Activated naive CD8-positive, alpha-beta T cell treated with anti-CD3 and anti-CD28 coated beads, Interleukin-2, amount 50 U/mL, for 24 hours (primary cell): ENCODE measurements around the gene POLR3A.

Experiments used
- ATAC-seq: fragments of 150-1000 bp; cut with Tn5 transposase; one replicate; pipeline ENCODE4 v1.10.0; 2021
- DNase-seq: peaks from one replicate; pipeline ENCODE4 v3.0.0; 2021
- H3K27ac Mint-ChIP-seq: one replicate; pipeline ENCODE4 v1.8.0; 2021; ENCODE audit warnings: mild to moderate bottlenecking, mixed read lengths
- H3K27me3 Mint-ChIP-seq: one replicate; pipeline ENCODE4 v1.8.0; 2021; ENCODE audit warnings: mixed read lengths
- H3K36me3 Mint-ChIP-seq: one replicate; pipeline ENCODE4 v1.8.0; 2021; ENCODE audit warnings: low read depth, mixed read lengths
- H3K4me1 Mint-ChIP-seq: one replicate; pipeline ENCODE4 v1.8.0; 2021; ENCODE audit warnings: mixed read lengths
- H3K4me3 Mint-ChIP-seq: one replicate; pipeline ENCODE4 v1.8.0; 2021; ENCODE audit warnings: mild to moderate bottlenecking, moderate library complexity, mixed read lengths
- H3K9me3 Mint-ChIP-seq: one replicate; pipeline ENCODE4 v1.8.0; 2021; ENCODE audit warnings: mixed read lengths

POLR3A gene

DNA sequence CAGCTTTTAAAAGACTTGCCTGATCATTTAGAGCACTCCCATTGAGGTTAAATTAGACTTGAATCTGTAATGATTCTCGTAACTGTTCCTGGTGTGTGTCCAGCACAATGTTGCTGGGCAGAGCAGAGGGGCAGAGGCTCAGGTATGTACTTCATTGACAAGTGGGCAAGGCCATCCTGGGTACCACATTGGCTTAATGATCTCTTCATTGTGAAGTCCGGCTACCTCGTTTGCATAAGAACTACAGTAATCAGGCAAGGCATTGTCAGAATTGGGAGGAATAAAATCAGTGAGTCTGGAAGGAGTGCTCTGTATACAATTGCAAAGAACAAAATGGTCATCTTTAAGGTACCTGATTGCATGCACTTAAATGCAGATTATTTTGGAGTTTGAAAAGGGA lies 10.4 kb upstream of the POLR3A start:
- H3K36me3 Mint-ChIP-seq: peaks cover 79% of the 10 kb centered on the region
- H3K9me3 Mint-ChIP-seq: no peaks in the 10 kb centered on the region
- H3K4me1 Mint-ChIP-seq: peaks cover 80% of the 10 kb centered on the region
- H3K27ac Mint-ChIP-seq: peak overlapping the region; percentile 77
- DNase-seq (no peak), ATAC-seq (no peak)
- H3K4me3 Mint-ChIP-seq: peak overlapping the region; percentile 97
- no peaks in the 10 kb centered on the region for H3K27me3 Mint-ChIP-seq

DNA sequence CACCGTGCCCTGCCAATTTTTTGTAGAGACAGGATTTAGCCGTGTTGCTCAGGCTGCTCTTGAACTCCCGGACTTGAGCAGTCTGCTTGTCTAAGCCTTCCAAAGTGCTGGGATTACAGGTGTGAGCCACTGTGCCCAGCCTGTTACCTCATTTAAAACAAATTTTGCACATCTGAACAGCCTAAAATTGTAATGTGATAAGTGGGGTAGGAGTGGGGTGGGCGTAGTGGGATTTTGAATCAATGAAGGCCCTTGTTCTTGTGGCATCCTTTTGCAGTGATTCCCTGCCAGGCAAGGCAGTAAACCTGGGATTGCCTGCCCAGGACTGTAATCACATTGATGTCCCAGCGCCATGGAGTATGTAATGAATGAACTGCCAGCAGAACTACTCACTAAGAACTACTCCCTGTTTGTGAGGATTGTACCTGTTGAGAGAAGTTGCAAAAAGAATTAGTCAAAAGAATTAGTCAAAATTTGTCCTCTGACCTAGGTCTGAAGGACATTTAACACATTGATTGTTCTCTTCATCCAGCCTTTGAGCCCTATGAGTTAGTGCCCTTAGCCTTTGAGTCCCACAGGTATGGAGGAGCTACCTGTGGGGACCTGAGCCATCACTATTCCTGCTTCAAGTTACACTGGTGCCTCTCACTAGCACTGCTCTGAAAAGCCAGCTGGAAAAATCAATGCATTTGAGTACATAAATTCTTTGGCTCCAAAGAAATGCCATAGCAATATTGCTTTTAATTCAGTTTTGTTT lies 9.7 kb upstream of the POLR3A start:
- H3K36me3 Mint-ChIP-seq: peaks cover 86% of the 10 kb centered on the region
- no peaks in the 10 kb centered on the region for H3K27me3 Mint-ChIP-seq
- no peak for ATAC-seq
- H3K9me3 Mint-ChIP-seq: no peaks in the 10 kb centered on the region
- peak overlapping the region; percentile 77 for H3K27ac Mint-ChIP-seq
- H3K4me1 Mint-ChIP-seq: peaks cover 74% of the 10 kb centered on the region
- DNase-seq: no peak
- H3K4me3 Mint-ChIP-seq: peak overlapping the region; percentile 97

DNA sequence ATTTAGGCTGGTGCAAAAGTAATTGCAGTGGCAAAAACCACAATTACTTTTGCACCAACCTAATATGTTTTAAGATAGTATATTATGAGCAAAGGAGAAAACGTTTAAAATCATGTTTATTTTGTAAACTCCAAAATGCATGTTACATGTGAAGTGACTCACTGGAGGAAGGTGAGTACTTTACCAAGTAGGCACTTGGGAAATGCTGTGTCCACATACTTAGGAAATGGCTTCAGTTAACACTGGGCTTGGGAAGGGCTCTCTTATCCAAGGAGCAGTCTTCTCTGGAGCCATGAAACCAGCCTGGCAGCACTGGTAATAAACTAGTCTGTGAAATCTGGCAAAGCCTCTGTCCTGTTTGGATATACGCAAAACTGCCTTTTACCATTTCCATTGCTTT lies 8.8 kb upstream of the POLR3A start:
- H3K27ac Mint-ChIP-seq: peak overlapping the region; percentile 97
- no peak for ATAC-seq
- H3K36me3 Mint-ChIP-seq: peaks cover 87% of the 10 kb centered on the region
- DNase-seq: no peak
- H3K27me3 Mint-ChIP-seq: no peaks in the 10 kb centered on the region
- peaks cover 72% of the 10 kb centered on the region for H3K4me1 Mint-ChIP-seq
- no peaks in the 10 kb centered on the region for H3K9me3 Mint-ChIP-seq
- H3K4me3 Mint-ChIP-seq: peak overlapping the region; percentile 97

DNA sequence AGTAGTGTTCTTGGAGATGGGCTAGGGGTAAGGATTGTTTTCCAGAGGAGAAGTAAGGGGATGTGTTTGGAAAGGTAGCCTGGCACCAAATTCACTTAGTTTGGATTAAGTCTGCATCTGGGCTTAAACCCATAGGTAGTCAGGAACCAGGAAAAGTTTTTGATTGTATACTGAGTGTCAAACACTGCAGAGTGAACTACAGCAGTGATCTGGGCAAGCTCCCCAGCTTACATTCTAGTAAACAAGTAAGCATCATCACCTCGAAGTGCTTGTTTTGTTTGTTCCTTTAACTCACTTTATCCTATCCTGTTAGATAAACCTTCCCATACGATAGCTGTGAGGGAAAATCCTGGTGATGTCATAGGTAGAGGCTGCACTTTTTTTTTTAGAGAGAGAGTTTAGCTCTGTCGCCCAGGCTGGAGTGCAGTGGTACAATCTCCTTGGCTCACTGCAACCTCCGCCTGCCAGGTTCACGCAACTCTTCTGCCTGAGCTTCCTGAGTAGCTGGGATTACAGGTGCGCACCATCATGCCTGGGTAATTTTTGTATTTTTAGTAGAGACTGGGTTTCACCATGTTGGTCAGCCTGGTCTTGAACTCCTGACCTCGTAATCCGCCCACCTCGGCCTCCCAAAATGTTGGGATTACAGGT lies 6.7 kb upstream of the POLR3A start:
- Mint-ChIP-seq H3K4me3 (peak overlapping the region; percentile 97), H3K27me3 (no peaks in the 10 kb centered on the region), H3K36me3 (peaks cover 72% of the 10 kb centered on the region), H3K9me3 (no peaks in the 10 kb centered on the region), H3K27ac (peak overlapping the region; percentile 97), H3K4me1 (peaks cover 62% of the 10 kb centered on the region)
- ATAC-seq (no peak), DNase-seq (no peak)

DNA sequence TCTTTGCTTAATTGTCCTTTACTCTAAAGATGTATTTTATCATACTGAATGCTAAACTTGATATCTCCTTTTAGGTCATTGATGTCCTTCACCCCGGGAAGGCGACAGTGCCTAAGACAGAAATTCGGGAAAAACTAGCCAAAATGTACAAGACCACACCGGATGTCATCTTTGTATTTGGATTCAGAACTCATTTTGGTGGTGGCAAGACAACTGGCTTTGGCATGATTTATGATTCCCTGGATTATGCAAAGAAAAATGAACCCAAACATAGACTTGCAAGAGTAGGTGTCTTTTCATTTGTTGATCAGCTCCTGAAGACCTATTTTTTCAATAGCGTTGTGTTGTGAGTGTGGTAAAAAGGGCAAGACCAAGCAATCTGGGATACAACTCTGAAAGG lies 6.1 kb upstream of the POLR3A start:
- Mint-ChIP-seq H3K27me3 (no peaks in the 10 kb centered on the region), H3K27ac (peak overlapping the region; percentile 97), H3K4me1 (peaks cover 59% of the 10 kb centered on the region), H3K36me3 (peaks cover 65% of the 10 kb centered on the region), H3K9me3 (no peaks in the 10 kb centered on the region), H3K4me3 (peak overlapping the region; percentile 97)
- DNase-seq (no peak), ATAC-seq (no peak)

DNA sequence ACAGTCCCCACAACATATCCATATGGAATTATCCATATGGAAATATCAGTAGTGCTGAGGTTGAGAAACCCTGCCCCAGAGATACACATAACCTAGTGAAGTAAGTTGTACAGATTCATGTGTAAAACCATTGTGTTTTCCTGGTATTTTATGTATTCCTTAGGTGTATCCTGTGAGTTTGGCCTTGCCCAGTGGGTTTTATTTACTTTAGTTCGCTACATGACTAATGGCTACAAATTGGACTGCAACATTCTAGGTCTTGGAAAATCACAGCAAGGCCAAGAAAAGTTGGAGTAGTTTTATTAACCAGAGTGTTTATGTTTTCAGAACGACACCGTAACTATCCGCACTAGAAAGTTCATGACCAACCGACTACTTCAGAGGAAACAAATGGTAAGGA lies 5.7 kb upstream of the POLR3A start:
- ATAC-seq: no peak
- DNase-seq: no peak
- peak overlapping the region; percentile 97 for H3K27ac Mint-ChIP-seq
- peaks cover 61% of the 10 kb centered on the region for H3K36me3 Mint-ChIP-seq
- H3K4me3 Mint-ChIP-seq: peak overlapping the region; percentile 97
- peaks cover 59% of the 10 kb centered on the region for H3K4me1 Mint-ChIP-seq
- no peaks in the 10 kb centered on the region for H3K27me3 Mint-ChIP-seq
- H3K9me3 Mint-ChIP-seq: no peaks in the 10 kb centered on the region

DNA sequence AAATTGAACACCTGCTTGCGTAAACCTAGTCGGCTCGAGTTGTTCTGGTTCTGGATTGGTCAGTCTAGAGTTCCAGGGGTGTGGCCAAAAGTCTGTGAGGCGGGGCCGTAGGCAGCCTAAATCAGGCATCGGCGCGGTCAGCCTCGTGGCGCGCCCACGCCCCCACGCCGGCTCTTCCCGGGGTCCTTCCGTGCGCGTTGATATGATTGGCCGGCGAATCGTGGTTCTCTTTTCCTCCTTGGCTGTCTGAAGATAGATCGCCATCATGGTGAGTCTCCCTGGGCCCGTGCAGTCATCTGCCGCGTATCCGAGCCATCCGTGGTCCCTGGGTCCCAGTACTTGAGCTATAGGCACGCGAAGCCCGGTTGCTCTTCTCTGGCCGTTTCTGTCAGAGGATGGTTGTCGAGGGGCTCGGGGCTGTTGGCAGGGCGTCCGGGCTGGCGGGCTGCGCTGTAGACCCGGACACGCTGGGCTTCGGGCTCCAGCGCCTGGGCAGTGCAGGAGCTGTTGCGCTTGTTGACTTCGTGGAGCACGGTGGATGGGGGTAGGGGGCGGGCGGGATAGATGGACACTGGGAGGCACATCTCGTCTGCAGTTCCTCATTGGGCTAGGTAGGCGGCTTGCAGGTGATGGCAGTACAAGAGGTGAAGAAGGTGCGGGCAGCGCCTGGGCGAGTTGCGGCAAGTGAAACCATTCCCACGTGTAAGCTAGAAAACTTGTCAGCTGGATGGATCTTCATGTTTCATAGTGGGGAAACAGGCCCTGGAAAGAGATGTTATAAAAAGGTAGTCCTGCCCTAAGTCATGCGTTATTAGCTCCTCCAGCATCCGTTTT lies 4.5 kb upstream of the POLR3A start, which contains the start of gene RPS24:
Gene RPS24 (plus strand): TSS at position 227 of the 834 bp plus-strand sequence. CDS start 39 bp downstream, at position 266.
- Mint-ChIP-seq H3K36me3 (peaks cover 56% of the 10 kb centered on the region), H3K4me3 (peak within 1 kb of the TSS; percentile 97), H3K27me3 (peaks cover 4% of the 10 kb centered on the region), H3K27ac (peak within 1 kb of the TSS; percentile 97), H3K9me3 (no peaks in the 10 kb centered on the region), H3K4me1 (peaks cover 58% of the 10 kb centered on the region)
- DNase-seq: peak; percentile 94
- peak; percentile 87 for ATAC-seq

DNA sequence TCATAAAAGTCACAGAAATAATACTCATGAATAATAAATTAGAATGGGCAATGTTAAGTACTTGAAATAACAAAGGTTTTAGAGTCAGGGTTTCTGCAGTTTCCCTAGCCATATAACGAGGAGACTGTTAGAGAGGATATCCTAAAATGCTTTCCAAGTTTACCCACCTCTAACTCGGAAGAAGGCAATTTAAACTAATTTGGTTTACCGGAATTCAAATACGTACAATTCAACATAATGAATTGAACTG lies 4.0 kb upstream of the POLR3A start:
- Mint-ChIP-seq H3K27me3 (peaks cover 4% of the 10 kb centered on the region), H3K27ac (peak overlapping the region; percentile 97), H3K9me3 (no peaks in the 10 kb centered on the region), H3K36me3 (peaks cover 51% of the 10 kb centered on the region), H3K4me1 (peaks cover 58% of the 10 kb centered on the region), H3K4me3 (peak overlapping the region; percentile 97)
- DNase-seq: no peak
- no peak for ATAC-seq

DNA sequence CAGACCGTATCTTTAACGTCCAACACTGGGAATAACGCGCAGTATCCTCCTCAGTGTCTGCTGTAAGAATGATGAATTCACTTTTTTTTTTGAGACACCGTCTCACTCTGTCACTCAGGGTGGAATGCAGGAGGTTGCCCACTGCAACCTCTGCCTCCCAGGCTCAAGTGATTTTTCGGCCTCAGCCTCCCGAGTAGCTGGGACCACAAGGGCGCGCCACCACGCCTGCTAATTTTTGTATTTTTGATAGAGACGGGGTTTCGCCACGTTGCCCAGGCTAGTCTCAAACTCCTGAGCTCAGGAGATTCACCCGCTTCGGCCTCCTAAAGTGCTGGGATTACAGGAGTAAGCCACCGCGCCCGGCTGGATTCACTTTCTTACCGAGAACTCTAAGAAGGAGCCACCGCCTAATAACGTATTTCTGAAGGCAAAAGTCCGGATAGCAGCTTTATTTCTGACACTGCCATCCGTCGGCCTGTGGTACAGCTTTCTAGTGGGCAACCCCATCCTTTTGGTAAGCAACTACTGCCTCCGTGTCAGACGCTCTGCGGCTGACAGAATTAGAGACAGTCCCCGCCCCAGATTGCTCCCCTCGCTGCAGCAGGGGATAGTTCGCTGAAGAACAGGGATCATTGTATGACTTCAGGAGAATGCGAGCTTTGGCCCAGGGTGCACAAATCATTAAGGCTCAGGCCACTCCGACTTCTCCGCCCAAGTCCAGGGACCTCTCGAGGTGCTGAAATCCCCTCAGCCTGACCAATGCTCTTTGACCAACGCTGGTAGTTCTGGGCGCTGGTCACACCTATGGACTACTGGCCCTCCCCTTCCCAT lies 662 bp downstream of the POLR3A start:
- H3K4me3 Mint-ChIP-seq: peak overlapping the region; percentile 100
- ATAC-seq: no peak
- H3K27ac Mint-ChIP-seq: peak overlapping the region; percentile 100
- peaks cover 4% of the 10 kb centered on the region for H3K27me3 Mint-ChIP-seq
- peaks cover 32% of the 10 kb centered on the region for H3K36me3 Mint-ChIP-seq
- peaks cover 32% of the 10 kb centered on the region for H3K4me1 Mint-ChIP-seq
- H3K9me3 Mint-ChIP-seq: no peaks in the 10 kb centered on the region
- DNase-seq: no peak

DNA sequence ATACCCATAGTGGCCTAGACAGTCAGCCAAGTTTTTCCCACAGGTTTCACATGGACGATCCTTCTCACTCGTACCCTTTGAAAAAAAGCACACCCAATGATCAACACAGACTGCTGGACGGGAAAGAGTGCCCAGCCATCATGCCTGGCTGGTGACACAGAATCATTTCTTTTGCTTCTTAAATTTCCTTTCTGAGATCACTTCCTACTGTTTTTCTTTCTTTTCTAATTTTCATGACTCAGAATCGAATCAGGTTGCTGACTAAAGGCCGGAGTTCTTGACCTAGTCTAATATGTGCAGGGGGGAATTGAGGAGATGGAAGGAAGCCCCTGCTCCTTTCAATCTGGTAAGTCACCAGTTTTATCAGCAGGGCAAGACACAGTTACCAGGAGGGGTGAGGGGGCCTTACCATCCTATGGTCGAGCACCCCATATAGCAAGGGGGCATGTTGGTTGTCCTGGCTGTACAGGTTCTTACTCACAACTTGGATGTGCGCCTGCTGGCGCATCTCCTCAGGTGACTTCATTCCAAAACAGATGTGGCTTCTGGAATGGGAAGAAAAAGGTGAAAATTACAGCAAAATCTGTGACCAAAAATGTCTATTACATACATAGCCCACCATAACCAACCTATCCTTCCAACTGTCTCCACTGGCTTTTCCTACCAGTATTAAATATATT lies 3.5 kb downstream of the POLR3A start:
- Mint-ChIP-seq H3K4me3 (no peak overlapping the region), H3K27ac (no peak overlapping the region)
- ATAC-seq: no peak

DNA sequence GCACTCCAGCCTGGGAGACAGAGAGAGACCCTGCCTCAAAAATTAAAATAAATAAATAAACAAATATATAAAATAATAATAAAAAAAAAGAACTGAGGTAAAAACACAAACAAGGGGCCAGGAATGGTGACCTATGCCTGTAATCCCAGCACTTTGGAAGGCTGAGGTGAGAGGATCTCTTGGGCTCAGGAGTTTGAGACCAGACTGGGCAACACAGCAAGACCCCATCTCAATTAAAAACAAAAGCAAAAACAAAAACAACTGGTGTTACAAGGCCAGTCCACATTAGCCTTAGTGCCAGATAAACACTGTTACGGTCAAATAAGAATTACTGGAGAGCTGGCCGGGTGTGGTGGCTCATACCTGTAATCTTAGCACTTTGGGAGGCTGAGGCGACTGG lies 5.6 kb downstream of the POLR3A start:
- H3K36me3 Mint-ChIP-seq: peaks cover 59% of the 10 kb centered on the region
- no peak overlapping the region for H3K4me3 Mint-ChIP-seq

More for the DNA sequence above, 3.5 kb downstream of the POLR3A start:
- no peak for DNase-seq
- Mint-ChIP-seq H3K36me3 (peaks cover 55% of the 10 kb centered on the region), H3K27me3 (peaks cover 4% of the 10 kb centered on the region), H3K9me3 (no peaks in the 10 kb centered on the region), H3K4me1 (peaks cover 31% of the 10 kb centered on the region)

DNA sequence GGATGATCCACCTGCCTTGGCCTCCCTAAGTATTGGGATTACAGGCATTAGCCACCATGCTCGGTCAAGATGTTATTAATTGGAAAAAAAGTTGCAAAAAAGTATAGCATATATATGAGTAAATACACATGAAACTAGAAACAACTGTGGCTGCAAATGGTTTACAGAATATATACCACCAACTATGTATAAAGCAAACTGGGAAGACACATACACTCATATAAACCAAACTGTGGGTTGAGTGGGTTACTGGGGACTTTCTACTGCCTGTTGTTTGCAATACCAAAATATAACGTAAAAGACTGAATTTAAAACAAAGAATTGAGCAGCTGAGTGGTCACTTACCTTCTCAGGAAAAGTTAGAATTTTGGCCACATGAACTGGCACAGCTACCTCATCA lies 8.1 kb downstream of the POLR3A start:
- H3K27ac Mint-ChIP-seq: no peak overlapping the region
- no peaks in the 10 kb centered on the region for H3K27me3 Mint-ChIP-seq
- H3K36me3 Mint-ChIP-seq: peaks cover 64% of the 10 kb centered on the region
- no peaks in the 10 kb centered on the region for H3K9me3 Mint-ChIP-seq
- ATAC-seq (no peak), DNase-seq (no peak)
- H3K4me3 Mint-ChIP-seq: no peak overlapping the region
- H3K4me1 Mint-ChIP-seq: no peaks in the 10 kb centered on the region

More for the DNA sequence above, 5.6 kb downstream of the POLR3A start:
- Mint-ChIP-seq H3K4me1 (peaks cover 15% of the 10 kb centered on the region), H3K27ac (no peak overlapping the region), H3K27me3 (no peaks in the 10 kb centered on the region), H3K9me3 (no peaks in the 10 kb centered on the region)
- ATAC-seq (no peak), DNase-seq (no peak)

DNA sequence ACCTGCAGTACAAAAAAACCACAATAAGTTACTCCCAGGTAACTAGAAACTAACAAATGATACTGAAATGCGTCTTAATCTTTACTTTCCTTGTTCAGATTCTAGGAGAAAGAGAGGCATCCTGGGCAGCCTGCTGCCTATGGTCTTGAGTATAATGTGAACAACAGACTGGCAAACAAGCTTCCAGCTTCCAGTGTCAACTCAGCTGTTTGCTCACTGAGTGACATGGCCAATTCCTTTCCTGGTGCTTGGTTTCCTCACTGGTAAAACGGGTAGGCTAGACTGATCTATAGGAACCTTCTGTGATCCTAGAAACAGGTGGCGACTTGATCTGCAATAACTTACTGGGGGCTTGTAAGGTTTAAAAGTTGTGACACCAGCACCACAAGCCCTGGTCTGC lies 10.1 kb downstream of the POLR3A start:
- DNase-seq (no peak), ATAC-seq (no peak)
- Mint-ChIP-seq H3K36me3 (peaks cover 61% of the 10 kb centered on the region), H3K27ac (no peak overlapping the region), H3K4me1 (no peaks in the 10 kb centered on the region), H3K9me3 (no peaks in the 10 kb centered on the region), H3K4me3 (no peak overlapping the region), H3K27me3 (no peaks in the 10 kb centered on the region)

DNA sequence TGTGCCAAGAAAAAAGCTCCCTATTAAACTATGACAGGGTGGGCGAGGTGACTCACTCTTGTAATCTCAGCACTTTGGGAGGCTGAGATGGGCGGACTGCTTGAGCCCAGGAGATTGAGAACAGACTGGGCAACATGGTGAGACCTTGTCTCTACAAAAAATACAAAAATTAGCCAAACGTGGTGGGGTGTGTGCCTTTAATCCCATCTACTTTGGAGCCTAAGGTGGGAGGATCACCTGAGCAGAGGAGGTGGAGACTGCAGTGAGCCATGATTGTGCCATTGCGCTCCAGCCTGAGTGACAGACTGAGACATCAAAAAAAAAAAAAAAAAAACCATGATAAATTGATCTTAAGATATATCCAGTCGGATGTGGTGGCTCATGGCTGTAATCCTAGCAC lies 11.5 kb downstream of the POLR3A start:
- H3K36me3 Mint-ChIP-seq: peaks cover 61% of the 10 kb centered on the region
- no peak overlapping the region for H3K27ac Mint-ChIP-seq
- H3K4me3 Mint-ChIP-seq: no peak overlapping the region

More for the DNA sequence above, 11.5 kb downstream of the POLR3A start:
- Mint-ChIP-seq H3K4me1 (no peaks in the 10 kb centered on the region), H3K27me3 (no peaks in the 10 kb centered on the region), H3K9me3 (no peaks in the 10 kb centered on the region)
- DNase-seq: no peak
- no peak for ATAC-seq
